Body of pancreas (tissue), 4 donors: ENCODE measurements around the gene DOK4.

Experiments
- POLR2A ChIP-seq, 3 donors: fragments of 450-650 bp; IDR thresholded peaks; one replicate each; pipeline ENCODE4 v1.6.1; 2016; ENCODE audit warnings: antibody characterized with exemption in 3 of 3, mild to moderate bottlenecking in 2 of 3
- TF ChIP-seq, protein P1 (sequence below), 7 experiments: fragments of 450-650 bp in 4 of 7; fragments of 200-600 bp in 3 of 7; sonication (generic) in 3 of 7; IDR thresholded peaks; one replicate each; pipeline ENCODE4 v1.5.1; 2016 to 2019; ENCODE audit warnings: antibody characterized with exemption in 7 of 7

DNA sequence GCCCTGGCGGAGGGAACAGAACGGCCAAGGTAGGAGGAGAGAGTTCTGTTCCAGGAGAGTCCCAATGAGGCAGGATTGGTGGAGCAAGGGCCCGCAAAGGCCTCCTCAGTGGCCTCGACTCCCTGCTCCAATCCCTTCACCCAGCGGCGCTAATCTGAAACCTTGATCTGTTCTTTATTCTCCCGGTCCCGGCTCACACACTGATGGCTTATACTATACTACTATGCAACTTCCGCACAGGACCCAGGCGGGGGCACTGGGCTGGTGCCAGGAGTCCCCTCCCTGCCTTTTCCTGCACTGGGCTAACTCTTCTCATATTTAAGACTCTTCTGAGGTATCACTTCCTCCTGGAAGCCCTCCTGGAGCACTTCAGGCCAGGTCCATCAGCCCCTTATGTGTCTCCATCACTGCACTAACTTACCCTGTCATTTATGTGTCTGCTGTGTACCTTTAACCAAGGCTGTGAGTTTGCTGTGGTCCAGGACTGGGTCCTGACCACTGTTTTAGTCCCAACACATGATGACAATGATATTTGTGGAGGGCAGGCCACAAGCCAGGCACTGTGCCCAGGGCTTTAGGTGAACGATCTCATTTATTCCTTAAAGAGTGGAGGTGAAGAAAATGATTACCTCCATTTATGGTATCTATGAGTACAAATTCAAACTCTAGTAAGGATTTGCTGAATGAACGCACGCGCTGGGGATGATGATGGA, 43.3 kb upstream of the DOK4 start:
- TF ChIP-seq, protein P1, sequence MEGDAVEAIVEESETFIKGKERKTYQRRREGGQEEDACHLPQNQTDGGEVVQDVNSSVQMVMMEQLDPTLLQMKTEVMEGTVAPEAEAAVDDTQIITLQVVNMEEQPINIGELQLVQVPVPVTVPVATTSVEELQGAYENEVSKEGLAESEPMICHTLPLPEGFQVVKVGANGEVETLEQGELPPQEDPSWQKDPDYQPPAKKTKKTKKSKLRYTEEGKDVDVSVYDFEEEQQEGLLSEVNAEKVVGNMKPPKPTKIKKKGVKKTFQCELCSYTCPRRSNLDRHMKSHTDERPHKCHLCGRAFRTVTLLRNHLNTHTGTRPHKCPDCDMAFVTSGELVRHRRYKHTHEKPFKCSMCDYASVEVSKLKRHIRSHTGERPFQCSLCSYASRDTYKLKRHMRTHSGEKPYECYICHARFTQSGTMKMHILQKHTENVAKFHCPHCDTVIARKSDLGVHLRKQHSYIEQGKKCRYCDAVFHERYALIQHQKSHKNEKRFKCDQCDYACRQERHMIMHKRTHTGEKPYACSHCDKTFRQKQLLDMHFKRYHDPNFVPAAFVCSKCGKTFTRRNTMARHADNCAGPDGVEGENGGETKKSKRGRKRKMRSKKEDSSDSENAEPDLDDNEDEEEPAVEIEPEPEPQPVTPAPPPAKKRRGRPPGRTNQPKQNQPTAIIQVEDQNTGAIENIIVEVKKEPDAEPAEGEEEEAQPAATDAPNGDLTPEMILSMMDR (IDR thresholded peaks at IDR 0.05) = no peak
- no peak for TF ChIP-seq POLR2A (IDR thresholded peaks at IDR 0.05)
